Keratinocyte (primary cell): ENCODE data around the gene SPTBN4.

ENCODE experiments used
- EZH2 ChIP-seq: IDR thresholded peaks from one replicate; pipeline ENCODE4 v1.6.1; 2012; ENCODE audit warnings: inconsistent platforms, mild to moderate bottlenecking, low read length, moderate library complexity
- TF ChIP-seq, protein P1 (sequence below), 3 experiments: IDR thresholded peaks in 1 of 3; conservative IDR thresholded peaks in 1 of 3; optimal IDR thresholded peaks in 1 of 3; 2 replicates in 2 of 3; 3 replicates in 1 of 3; pipeline versions ENCODE3 to v1.5.1; 2011; ENCODE audit warnings: low read length in 3 of 3, mild to moderate bottlenecking in 3 of 3, moderate library complexity in 2 of 3, control low read depth in 1 of 3, inconsistent platforms in 1 of 3; ENCODE audit not compliant: insufficient read depth in 2 of 3; ENCODE audit errors: extremely low read depth in 1 of 3

DNA sequence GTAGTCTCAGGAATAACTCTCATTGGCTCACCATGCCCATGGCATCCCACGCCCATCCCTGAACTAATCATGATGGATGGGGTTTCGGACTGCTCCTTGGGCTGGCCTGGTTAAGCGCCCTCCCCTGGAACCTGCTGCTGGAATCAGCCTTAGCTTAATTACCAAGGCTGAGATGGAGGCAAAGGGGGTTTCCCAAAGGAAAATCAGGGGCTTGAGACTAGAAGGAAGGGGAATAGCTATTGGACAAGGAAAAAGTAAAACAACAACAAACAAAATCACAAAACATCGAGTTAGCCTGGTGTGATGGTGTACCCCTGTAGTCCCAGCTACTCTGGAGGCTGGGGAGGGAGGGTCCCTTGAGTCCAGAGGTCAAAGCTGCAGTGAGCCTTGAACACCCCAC, 84.2 kb downstream of the SPTBN4 start:
- TF ChIP-seq, protein P1, sequence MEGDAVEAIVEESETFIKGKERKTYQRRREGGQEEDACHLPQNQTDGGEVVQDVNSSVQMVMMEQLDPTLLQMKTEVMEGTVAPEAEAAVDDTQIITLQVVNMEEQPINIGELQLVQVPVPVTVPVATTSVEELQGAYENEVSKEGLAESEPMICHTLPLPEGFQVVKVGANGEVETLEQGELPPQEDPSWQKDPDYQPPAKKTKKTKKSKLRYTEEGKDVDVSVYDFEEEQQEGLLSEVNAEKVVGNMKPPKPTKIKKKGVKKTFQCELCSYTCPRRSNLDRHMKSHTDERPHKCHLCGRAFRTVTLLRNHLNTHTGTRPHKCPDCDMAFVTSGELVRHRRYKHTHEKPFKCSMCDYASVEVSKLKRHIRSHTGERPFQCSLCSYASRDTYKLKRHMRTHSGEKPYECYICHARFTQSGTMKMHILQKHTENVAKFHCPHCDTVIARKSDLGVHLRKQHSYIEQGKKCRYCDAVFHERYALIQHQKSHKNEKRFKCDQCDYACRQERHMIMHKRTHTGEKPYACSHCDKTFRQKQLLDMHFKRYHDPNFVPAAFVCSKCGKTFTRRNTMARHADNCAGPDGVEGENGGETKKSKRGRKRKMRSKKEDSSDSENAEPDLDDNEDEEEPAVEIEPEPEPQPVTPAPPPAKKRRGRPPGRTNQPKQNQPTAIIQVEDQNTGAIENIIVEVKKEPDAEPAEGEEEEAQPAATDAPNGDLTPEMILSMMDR (optimal IDR thresholded peaks at IDR 0.05 in 1 of 3, IDR thresholded peaks at IDR 0.05 in 1 of 3, conservative IDR thresholded peaks at IDR 0.05 in 1 of 3; ENCODE audit: extremely low read depth in 1 of 3, insufficient read depth in 2 of 3, low read length in 3 of 3) = no peak
- no peak for TF ChIP-seq EZH2
